ENCODE measurements around the gene TRAF2.
"Not testable (repeated sequence)": the region's sequence is repeated elsewhere in the genome, so short reads cannot be mapped to it uniquely, and the experiment has no call there.

Gene TRAF2

GRCh38 chr9:136857581-136858412 lies 28.5 kb upstream of the TRAF2 start:
- DNase-seq (ENCODE audit: low spot score), result no peak

GRCh38 chr9:136858452-136858843 lies 27.9 kb upstream of the TRAF2 start:
- no peak for DNase-seq (ENCODE audit: low spot score)

GRCh38 chr9:136858844-136859757 lies 27.2 kb upstream of the TRAF2 start:
- peak; percentile 60 for DNase-seq (ENCODE audit: low spot score)

- DNase-seq (ENCODE audit: low spot score), result no peak
Measured at GRCh38 chr9:136860529-136860928, 25.8 kb upstream of the TRAF2 start.

- no peak for DNase-seq (ENCODE audit: low spot score)
Measured at GRCh38 chr9:136860933-136861873, 25.1 kb upstream of the TRAF2 start.

- DNase-seq (ENCODE audit: low spot score), result no peak
Measured at GRCh38 chr9:136861874-136862457, 24.4 kb upstream of the TRAF2 start.

- no peak for DNase-seq (ENCODE audit: low spot score)
Measured at GRCh38 chr9:136862849-136863622, 23.3 kb upstream of the TRAF2 start.

GRCh38 chr9:136863623-136864273 lies 22.6 kb upstream of the TRAF2 start:
- DNase-seq (ENCODE audit: low spot score), result no peak

- DNase-seq (ENCODE audit: low spot score), result no peak
Measured at GRCh38 chr9:136865041-136865767, 21.1 kb upstream of the TRAF2 start.

- no peak for DNase-seq (ENCODE audit: low spot score)
Measured at GRCh38 chr9:136865768-136866103, 20.6 kb upstream of the TRAF2 start.

- DNase-seq (ENCODE audit: low spot score), result not testable (repeated sequence)
Measured at GRCh38 chr9:136866898-136867421, 19.4 kb upstream of the TRAF2 start.

GRCh38 chr9:136867480-136867879 lies 18.8 kb upstream of the TRAF2 start:
- no peak for DNase-seq (ENCODE audit: low spot score)

GRCh38 chr9:136867917-136868316 lies 18.4 kb upstream of the TRAF2 start:
- DNase-seq (ENCODE audit: low spot score), result no peak

- no peak for DNase-seq (ENCODE audit: low spot score)
Measured at GRCh38 chr9:136868644-136869043, 17.7 kb upstream of the TRAF2 start.

GRCh38 chr9:136869611-136870010 lies 16.7 kb upstream of the TRAF2 start:
- DNase-seq (ENCODE audit: low spot score), result not testable (repeated sequence)

GRCh38 chr9:136875155-136875554 lies 11.2 kb upstream of the TRAF2 start:
- no peak for DNase-seq (ENCODE audit: low spot score)

- no peak for DNase-seq (ENCODE audit: low spot score)
Measured at GRCh38 chr9:136876476-136876875, 9.8 kb upstream of the TRAF2 start.

- no peak for DNase-seq (ENCODE audit: low spot score)
Measured at GRCh38 chr9:136880651-136881050, 5.7 kb upstream of the TRAF2 start.

- DNase-seq (ENCODE audit: low spot score), result peak; percentile 38
Measured at GRCh38 chr9:136881691-136882108, 4.6 kb upstream of the TRAF2 start.

All from AG08395 (cell line).